ENCODE measurements around the gene THBD.
"Not testable (repeated sequence)": the region's sequence is repeated elsewhere in the genome, so short reads cannot be mapped to it uniquely, and the experiment has no call there.

THBD gene

GRCh38 chr20:23033918-23034317, 15.6 kb downstream of the THBD start:
- no peak for DNase-seq

DNA sequence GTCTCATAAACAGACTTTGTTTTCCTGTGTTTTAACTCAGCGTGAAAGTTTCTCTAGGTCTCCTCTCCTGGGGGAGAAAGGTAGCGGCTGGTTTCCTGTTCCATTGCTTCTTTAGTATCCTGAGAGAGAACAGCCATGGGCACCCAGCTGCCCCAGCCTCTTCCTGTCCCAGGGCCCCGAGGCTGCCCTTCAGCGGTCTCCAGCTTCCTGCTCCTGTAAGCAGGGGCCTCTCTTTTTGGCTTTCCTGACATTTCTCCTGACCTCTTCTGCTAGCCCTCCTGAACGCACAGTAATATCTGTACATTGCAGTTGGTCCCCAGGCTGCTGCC, 16.8 kb downstream of the THBD start:
- no peak for DNase-seq

GRCh38 chr20:23032056-23032749, 17.3 kb downstream of the THBD start:
- no peak for DNase-seq

- DNase-seq: no peak
These were observed 18.1 kb downstream of the THBD start for GRCh38 chr20:23031346-23031745.

DNA sequence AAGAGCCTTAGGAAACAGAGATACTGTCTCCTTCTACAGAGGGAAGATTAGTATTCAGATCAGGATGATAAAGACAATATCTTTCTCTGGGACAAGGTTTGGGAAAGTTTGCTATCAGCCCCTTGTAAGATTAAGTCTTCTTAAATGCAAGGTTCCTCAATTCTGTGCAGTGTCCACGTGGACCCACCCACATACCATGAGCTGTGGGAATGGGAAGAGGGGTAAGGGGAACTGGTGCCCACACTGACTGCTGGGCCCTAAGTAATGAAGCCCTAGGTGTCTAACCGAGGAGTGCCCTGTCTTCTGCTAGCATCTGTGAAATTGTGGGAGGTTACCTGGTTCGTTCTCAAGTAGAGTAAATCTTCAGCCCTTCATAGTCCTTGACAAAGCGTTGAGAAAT, 20.1 kb downstream of the THBD start:
- no peak for DNase-seq

DNA sequence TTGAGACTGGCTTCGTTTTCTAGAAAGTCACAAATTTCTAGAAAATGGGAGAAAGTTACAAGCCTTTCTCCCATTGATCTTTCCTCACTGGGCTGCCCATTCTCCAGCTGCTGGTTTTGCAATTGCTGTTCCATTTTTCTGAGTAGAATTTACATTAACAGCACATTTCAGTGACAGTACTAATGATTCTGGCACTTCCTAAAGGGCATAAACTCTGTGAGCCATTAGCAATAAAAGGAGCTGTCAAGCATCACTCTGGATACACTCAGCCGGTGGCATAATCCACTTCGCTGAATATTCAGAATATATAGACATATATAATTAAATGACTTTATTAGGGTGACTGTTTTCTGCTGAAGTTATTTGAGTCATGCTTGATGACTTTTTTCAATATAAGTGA, 21.1 kb downstream of the THBD start:
- no peak for DNase-seq

DNA sequence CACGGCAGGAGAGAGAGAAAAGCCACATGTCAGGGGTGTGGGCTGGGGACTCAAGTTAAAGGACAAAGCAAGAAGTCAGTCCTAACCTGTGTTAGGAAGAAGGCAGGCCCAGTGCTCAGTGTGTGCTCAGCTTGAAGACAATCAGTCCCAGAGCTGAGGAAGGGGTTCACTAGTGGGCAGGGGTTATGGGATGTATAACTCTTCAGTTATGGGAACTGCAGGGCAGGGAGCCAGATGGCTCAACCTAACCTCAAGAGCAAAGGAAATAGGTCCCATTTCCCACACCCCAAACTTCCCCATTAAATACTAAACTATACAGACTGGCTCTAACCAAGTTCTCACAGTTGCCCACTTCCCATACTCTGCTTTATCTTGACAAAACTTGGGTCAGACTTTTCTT, 21.8 kb downstream of the THBD start:
- DNase-seq: no peak

- not testable (repeated sequence) for DNase-seq
These were observed 24.0 kb downstream of the THBD start for GRCh38 chr20:23025503-23025902.

DNA sequence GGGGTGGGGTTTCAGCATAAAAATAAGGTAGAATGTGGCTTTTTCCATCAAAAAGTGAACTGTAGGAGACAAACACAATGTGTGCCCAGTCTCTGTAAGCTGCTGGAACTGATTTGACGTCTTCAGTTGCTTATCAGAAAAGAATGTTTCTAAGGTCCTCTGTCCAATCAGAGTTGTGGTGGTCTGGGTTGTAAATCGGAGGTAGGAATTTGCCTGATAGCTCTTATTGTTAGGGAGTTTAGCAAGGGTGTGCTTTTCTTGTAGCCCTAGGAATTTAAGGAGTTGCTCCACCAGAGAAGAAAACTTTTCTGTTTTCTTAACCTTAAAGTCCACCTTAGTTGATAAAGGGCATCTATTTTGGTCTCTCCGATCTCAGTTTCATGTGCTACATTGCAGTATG, 24.8 kb downstream of the THBD start:
- DNase-seq: no peak

DNA sequence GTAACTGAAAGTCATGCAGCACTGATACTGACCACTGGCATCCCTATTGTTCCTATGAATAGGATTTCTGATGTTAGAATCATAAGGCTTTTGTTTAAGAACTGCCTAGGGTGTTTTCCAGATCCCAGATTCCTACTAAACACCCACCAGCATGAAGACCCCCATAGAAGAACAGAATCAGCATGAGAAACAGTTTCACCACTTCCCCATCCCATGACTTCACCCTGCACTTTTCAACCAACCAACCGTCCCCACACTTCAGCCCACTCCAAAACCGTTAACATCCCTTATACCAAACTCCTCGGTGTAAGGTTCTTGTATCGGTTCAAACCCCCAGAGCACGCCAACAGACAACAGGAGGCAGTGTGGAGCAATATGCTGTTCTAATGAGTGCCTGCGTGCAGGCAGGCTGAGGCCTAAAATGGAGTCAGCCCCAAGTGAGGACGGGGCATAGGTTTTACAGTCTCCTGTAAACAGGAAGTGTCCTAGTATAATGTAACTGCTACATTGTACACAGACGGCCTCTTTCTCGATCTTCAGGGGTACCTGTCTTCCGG, 25.8 kb downstream of the THBD start:
- DNase-seq: no peak

- no peak for DNase-seq
These were observed 26.6 kb downstream of the THBD start for GRCh38 chr20:23022849-23023248.

- no peak for DNase-seq
These were observed 27.5 kb downstream of the THBD start for GRCh38 chr20:23021951-23022350.

DNA sequence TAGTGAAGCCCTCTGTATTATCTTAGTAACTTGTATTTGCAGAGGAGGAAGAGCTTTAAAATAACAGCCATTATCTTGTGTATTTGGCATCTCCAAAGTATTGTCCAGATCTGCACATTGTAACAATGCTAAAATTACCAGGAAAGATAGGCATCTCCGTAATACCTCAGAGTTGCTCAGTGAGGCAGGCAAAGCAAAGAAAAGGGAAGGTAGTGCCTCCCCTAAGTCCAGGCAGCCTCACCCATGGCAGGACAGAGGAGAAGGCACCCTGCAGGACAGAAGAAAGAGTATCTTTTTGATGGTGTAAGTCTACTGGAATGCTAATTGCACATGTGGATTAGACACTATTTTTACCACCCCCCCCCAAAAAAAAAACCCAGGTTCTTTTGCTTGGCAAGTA, 27.9 kb downstream of the THBD start:
- DNase-seq: no peak

GRCh38 chr20:23020230-23021018, 29.0 kb downstream of the THBD start:
- DNase-seq: no peak

DNA sequence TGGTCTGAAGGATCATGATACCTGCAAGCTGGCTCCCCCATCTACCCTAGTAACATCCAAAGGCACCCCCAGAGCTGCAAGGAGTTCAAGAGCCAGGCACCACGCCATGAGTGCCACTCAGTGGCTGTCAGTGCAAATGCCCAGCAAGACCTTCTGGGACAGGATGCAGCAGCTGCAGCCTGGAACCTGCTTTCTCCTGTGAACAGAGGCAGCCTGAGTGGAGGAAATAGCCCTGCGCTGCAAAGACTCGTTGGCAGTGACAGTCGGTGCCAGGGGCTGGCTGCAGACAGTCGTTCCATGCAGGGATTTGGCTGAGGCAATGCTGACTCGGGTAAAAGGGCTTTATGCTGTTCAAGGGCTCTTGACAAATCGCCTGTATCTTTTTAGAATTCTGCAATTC, 30.1 kb downstream of the THBD start:
- no peak for DNase-seq

GRCh38 chr20:23018941-23019340, 30.5 kb downstream of the THBD start:
- no peak for DNase-seq

DNA sequence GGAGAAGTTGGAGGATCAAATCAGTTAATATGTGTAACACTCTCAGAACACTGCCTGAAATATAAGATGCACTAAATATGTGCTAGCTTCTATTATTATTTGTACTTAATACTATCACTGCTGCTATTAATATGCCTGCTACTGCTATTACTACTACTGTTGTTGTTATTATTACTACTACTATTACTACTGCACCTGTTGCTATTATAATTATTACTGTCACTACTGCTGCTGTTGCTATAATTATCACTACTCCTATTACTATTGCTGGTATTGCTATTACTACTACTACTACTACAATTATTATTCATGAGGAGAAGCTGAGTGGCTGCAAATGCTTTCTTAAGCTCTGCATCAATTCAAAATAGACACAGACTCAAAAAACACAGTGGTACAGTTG, 31.0 kb downstream of the THBD start:
- no peak for DNase-seq

GRCh38 chr20:23017516-23017915, 32.0 kb downstream of the THBD start:
- DNase-seq: no peak

DNA sequence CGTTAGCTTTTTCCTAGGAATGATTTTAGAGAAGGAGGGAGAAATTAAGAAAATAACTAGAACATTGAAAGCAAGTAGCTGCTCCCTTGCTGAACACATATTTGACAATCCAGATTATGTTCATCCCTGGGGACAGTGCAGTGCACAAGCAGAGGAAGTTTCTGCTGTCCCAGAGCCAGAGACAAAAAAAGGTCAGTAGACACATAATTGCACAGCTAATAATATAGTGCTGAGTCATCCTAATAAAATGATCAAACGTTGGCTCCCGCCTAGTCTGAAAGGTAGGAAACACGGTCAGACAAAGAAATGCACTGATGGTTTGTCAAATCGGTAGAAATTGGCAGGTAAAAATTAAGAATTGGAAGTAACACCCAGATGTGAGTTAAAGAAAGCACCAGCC, 36.0 kb downstream of the THBD start:
- no peak for DNase-seq

DNA sequence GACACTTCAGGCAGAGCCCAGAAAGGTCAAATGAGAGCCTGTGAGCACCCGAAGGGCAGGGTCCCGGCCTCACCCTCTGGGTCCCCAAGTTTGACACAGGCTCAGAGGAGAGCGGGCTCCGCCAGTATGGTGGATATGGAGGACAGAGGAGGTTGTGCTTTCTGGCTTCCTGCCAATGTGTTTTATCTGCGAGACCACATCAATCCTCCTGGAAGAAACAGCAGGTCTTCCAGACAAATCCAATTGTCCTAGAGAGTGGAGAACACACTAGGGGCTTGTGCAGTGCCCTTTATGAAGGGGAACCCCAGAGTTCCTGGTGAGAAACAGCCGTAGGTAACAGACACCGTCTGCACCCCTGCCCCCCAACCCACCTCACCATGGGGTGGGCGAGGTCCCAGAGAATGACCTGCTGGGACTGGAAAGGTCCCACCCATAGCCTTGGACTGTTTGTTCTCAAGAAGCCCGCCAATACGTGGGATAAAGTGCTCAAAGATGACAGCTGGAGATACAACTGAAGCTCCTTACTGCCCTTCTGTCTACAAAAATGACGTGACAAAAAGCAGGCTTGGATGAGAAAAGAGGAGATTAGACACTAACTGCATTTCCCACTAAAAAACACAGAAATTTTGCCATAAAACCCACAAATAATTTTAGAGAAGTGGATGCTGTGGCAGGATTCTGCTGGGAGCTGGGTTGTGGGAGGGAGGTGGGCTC, 38.3 kb downstream of the THBD start:
- no peak for DNase-seq

- no peak for DNase-seq
These were observed 39.4 kb downstream of the THBD start for GRCh38 chr20:23010096-23010495.

GRCh38 chr20:23009636-23010035, 39.8 kb downstream of the THBD start:
- no peak for DNase-seq

DNA sequence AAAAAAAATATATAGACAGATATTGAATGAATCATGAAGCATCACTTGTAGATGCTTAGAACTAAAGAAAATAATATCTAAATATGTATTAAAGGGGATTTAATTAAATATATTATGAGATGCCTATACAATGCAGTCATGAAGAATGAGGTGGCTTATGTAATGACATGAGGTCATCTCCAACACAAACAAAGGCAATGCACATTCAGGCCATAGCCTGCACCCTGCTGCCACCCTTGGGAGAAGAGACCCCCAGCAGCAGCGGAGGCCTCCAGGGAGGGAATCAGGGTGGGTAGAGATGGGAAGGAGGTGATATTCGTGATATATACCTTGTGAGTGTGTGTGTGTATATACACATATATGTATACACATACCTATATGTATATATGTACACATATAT, 40.8 kb downstream of the THBD start:
- no peak for DNase-seq
